ENCODE measurements around the gene HOXA6. TPM values are rescaled to one million over a fixed set of nuclear protein-coding genes. Genes with fewer than 3 reads are reported as not detected.

HOXA6 gene
- total RNA-seq, 1 donor from 2014 or later = not detected

DNA sequence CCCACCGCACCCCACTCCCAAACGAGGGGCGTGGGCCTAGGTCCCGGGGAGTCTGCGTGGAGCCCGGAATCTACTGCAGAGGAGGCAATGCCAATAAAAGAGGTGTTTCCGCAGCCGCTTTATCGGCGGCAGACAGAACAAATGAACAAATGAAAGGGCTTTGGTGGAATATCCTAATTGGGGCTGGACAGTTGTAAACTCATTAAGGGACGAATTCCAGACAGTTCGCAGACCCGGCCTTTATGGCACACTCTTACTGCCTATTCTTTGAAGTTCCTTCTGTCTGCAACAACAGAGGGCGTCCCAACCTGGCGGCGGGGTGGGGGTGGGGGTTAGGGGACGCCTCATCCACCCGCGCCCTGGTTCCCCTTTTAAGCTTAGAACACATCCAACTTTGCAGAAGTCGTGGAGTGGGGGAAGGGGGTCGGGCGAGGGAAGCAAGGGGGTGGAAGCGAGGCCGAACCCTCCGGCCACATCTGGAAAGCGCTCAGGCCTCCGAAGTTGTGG lies 13.7 kb upstream of the HOXA6 start:
- no peak for DNase-seq

- peak; percentile 37 for DNase-seq
Measured at GRCh38 chr7:27160546-27161213, 13.1 kb upstream of the HOXA6 start.

- DNase-seq = no peak
Measured at GRCh38 chr7:27160145-27160545, 12.6 kb upstream of the HOXA6 start.

GRCh38 chr7:27159266-27160144 lies 11.9 kb upstream of the HOXA6 start:
- DNase-seq = no peak

DNA sequence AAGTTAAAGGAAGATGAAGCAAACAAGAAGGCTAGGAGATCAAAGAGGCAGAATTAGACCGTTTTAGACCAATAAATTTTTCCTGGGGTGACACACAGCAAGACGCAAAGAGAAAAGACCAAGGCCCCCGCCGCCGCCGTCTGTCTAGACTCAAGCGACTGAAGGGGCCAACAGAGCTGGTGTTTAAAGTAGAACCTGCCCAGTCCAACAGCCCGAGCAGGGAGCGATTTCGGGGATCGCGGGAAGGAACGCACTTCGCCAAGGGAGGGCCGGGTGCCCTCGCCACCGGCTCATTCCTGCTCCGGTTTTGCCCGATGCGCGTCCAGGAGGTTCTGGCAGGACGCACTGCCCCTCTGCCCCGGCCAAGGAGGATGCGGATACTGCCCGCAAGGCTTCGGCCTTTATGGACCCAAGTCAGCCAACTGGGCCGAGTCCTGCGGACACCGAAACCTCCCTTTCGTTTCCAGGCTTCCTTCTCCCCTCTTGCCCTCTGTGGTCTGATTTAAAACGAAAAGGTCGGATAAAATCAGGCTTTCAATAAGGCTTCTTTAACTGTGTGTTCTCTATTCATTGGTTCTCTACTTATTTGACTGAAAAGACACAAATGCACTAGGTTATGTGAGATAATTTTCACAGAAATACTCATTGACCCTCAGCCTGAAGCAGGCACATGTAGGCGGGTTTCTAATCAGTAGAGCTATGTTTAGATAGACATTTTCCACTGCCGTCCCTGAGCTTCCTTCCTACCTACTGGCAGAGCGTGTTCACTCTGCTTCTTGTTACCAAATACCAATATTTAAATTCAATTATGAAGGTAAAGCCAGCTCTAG lies 11.1 kb upstream of the HOXA6 start:
- DNase-seq = no peak

- no peak for DNase-seq
Measured at GRCh38 chr7:27157702-27158431, 10.3 kb upstream of the HOXA6 start.

GRCh38 chr7:27156916-27157701 lies 9.5 kb upstream of the HOXA6 start:
- no peak for DNase-seq

GRCh38 chr7:27156508-27156898 lies 8.9 kb upstream of the HOXA6 start, which contains the start of gene HOXA7:
TSS of gene HOXA7 (minus strand) at chr7:27156675. CDS start at chr7:27156545, 130 bp downstream.
- no peak for DNase-seq

- no peak for DNase-seq
Measured at GRCh38 chr7:27155816-27156507, 8.4 kb upstream of the HOXA6 start.

- DNase-seq = no peak
Measured at GRCh38 chr7:27154901-27155815, 7.6 kb upstream of the HOXA6 start.

- no peak for DNase-seq
Measured at GRCh38 chr7:27154369-27154768, 6.8 kb upstream of the HOXA6 start.

DNA sequence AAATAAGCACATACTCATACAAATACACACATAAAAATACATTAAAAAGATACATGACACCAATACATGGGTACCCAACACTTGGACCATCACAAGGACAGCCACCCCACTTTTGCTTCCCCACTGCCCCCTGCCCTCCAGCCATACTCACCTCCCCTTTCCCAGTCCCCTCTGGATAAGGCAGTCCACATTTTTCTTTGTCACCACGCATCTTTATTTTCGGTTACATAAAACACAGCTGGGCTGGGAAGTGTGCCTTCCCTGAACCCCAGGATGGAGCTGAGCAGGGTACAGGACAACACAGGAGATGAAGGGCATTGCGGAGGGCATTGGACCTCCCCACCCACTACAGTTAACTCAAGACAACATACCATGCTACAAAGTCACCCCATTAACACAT lies 6.0 kb upstream of the HOXA6 start:
- DNase-seq = no peak

DNA sequence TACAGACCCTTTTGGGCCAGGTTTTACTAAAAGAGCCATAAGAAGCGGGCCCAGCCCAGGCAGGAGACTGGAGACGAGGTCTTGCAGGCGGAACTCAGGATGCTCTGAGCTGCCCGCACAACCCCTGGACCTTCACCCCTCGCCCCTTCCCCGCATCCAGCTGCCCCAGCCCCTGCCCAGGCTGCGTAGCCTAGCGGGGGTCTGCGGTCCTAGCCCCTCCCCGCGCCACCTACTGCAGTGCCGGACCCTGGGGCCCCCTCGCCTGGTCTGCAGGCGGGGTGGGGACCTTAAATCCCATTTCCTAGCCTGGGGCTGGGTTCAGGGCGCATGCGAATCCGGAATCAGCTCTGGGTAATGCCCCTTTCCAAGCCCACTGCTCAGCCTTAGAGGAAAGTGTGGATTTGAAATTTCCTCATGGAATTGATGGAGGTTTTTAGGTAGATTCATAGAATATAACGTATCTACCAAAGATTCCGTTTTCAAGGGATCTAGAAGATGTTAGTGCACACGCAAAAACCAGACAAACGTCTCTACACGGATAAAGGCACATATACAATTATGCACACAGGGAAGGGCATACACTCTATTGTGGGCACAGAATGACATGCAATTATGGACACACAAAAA lies 5.4 kb upstream of the HOXA6 start:
- no peak for DNase-seq

DNA sequence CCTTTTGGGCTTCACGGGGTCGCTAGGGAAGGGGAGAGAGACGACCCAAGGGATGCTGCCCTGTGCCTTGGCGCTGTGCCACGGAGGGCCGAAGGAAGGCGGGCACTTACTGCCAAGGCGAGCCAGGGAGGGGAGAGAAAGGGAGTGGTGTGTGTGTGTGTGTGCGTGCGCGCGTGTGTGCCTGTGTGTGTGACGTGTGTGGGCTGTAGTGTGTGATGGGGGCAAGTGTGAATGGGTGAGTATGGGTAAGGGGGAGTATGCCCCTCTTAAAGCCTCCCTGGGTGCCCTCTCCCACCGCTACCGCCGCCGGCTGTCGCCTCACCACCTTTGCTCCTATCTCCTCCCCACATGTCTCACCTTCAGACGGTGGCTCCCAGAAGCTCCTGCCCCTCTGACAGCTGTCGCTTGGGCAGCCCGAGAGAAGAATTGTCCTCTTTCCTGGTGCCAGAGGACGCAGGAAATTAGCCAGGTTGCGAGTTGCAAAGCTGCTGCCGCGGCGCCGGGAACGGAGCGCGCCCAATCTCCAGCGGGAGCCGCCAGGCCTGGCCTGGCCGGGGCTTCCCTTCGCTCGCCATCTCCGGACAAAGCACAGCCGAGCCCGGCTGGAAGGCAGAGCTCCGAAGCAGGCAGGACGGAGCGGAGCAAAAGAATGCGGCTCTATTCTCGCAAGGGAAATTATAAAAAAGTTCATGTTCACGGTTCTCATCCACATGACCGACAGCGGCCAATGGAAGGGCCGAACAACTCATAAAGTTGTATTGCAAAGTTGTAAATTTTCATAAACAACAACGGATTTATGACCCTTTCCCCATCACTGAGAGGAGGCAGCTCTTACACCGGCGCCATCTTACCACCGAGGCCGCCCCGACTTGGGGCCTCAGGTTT lies 4.6 kb upstream of the HOXA6 start, which contains the start of gene HOXA3:
HOXA3 (minus strand) TSS at position 653 of the 885 bp plus-strand sequence. CDS start 41,943 bp downstream, outside the sequence.
- DNase-seq = no peak

DNA sequence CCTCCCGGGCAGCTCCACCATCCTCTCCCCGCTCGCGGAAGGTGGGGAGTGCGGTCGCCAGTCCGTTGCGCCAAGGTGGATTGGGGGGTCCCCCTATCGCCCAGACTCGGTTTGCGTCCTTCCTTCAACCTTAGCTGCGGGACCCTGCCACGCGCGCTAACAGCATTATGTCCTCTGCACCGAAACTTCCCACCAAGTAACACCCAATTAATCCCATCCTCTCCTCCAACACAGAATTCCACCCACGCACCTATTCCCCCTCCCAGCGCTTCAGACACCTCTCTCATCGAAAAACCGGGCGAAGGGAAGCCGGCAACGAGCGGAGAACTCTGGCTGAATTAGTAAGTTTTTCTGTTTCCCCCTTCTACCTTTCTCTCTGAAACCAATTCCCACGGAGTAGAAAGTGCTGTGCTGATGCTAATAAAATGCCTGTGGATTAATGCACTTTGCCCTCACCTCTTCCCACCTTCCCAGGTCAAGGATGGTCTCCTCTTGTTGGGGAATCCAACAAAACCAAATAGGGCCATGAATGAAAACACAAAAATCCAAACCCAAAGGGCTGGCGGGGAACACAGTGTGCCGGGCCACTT lies 3.9 kb upstream of the HOXA6 start:
- no peak for DNase-seq

GRCh38 chr7:27150568-27151340 lies 3.2 kb upstream of the HOXA6 start:
- DNase-seq = no peak
